ENCODE measurements around the gene WDR45B. TPM values are rescaled to one million over a fixed set of nuclear protein-coding genes. Genes with fewer than 3 reads are reported as not detected.
"Not testable (repeated sequence)": the region's sequence is repeated elsewhere in the genome, so short reads cannot be mapped to it uniquely, and the experiment has no call there.

The WDR45B gene
- total RNA-seq, 1 donor from 2014 or later, result 75.8 TPM

GRCh38 chr17:82577300-82577699 is 70.9 kb downstream of the WDR45B start:
- peaks cover 12% of the 10 kb centered on the region for H3K36me3 Mint-ChIP-seq (ENCODE audit: insufficient read depth)
- no peak for TF ChIP-seq CTCF (IDR thresholded peaks at IDR 0.05; ENCODE audit: unreplicated experiment)
- no peaks in the 10 kb centered on the region for H3K4me1 Mint-ChIP-seq (ENCODE audit: low read depth)
- no peaks in the 10 kb centered on the region for H3K27me3 Mint-ChIP-seq
- H3K9me3 Mint-ChIP-seq (ENCODE audit: low read depth), result no peaks in the 10 kb centered on the region
- no peak overlapping the region for H3K27ac Mint-ChIP-seq
- no peak for DNase-seq (ENCODE audit: low spot score, unreplicated experiment)
- no peak overlapping the region for H3K4me3 Mint-ChIP-seq (ENCODE audit: low read depth)

- H3K4me3 Mint-ChIP-seq (ENCODE audit: low read depth); H3K27me3 Mint-ChIP-seq; H3K4me1 Mint-ChIP-seq (ENCODE audit: low read depth); H3K9me3 Mint-ChIP-seq (ENCODE audit: low read depth); DNase-seq (ENCODE audit: low spot score, unreplicated experiment); H3K27ac Mint-ChIP-seq: not testable (repeated sequence)
- H3K36me3 Mint-ChIP-seq (ENCODE audit: insufficient read depth), result peaks cover 14% of the 10 kb centered on the region
Measured at GRCh38 chr17:82575581-82576221, 72.5 kb downstream of the WDR45B start.

GRCh38 chr17:82574041-82574440 is 74.2 kb downstream of the WDR45B start:
- no peak for DNase-seq (ENCODE audit: low spot score, unreplicated experiment)
- peaks cover 22% of the 10 kb centered on the region for H3K36me3 Mint-ChIP-seq (ENCODE audit: insufficient read depth)
- H3K27ac Mint-ChIP-seq, result peak overlapping the region; percentile 56
- H3K4me3 Mint-ChIP-seq (ENCODE audit: low read depth), result no peak overlapping the region
- TF ChIP-seq CTCF (IDR thresholded peaks at IDR 0.05; ENCODE audit: unreplicated experiment), result no peak
- no peaks in the 10 kb centered on the region for H3K9me3 Mint-ChIP-seq (ENCODE audit: low read depth)
- H3K27me3 Mint-ChIP-seq, result no peaks in the 10 kb centered on the region
- no peaks in the 10 kb centered on the region for H3K4me1 Mint-ChIP-seq (ENCODE audit: low read depth)

GRCh38 chr17:82571855-82572254 is 76.4 kb downstream of the WDR45B start:
- peaks cover 25% of the 10 kb centered on the region for H3K36me3 Mint-ChIP-seq (ENCODE audit: insufficient read depth)

GRCh38 chr17:82570277-82570676 is 78.0 kb downstream of the WDR45B start:
- DNase-seq (ENCODE audit: low spot score, unreplicated experiment), result no peak
- peaks cover 9% of the 10 kb centered on the region for H3K4me1 Mint-ChIP-seq (ENCODE audit: low read depth)
- no peak for TF ChIP-seq CTCF (IDR thresholded peaks at IDR 0.05; ENCODE audit: unreplicated experiment)
- peaks cover 23% of the 10 kb centered on the region for H3K36me3 Mint-ChIP-seq (ENCODE audit: insufficient read depth)
- H3K27ac Mint-ChIP-seq, result peak overlapping the region; percentile 69
- H3K27me3 Mint-ChIP-seq, result no peaks in the 10 kb centered on the region
- no peak overlapping the region for H3K4me3 Mint-ChIP-seq (ENCODE audit: low read depth)
- no peaks in the 10 kb centered on the region for H3K9me3 Mint-ChIP-seq (ENCODE audit: low read depth)

More at GRCh38 chr17:82571855-82572254, 76.4 kb downstream of the WDR45B start:
- no peak for TF ChIP-seq CTCF (IDR thresholded peaks at IDR 0.05; ENCODE audit: unreplicated experiment)
- Mint-ChIP-seq H3K4me1 (ENCODE audit: low read depth) (peaks cover 9% of the 10 kb centered on the region), H3K27ac (peak overlapping the region; percentile 19), H3K4me3 (ENCODE audit: low read depth) (no peak overlapping the region), H3K9me3 (ENCODE audit: low read depth) (no peaks in the 10 kb centered on the region), H3K27me3 (no peaks in the 10 kb centered on the region)
- no peak for DNase-seq (ENCODE audit: low spot score, unreplicated experiment)

- DNase-seq (ENCODE audit: low spot score, unreplicated experiment), result no peak
- peaks cover 24% of the 10 kb centered on the region for H3K36me3 Mint-ChIP-seq (ENCODE audit: insufficient read depth)
- H3K27ac Mint-ChIP-seq, result no peak overlapping the region
- no peak for TF ChIP-seq CTCF (IDR thresholded peaks at IDR 0.05; ENCODE audit: unreplicated experiment)
- H3K27me3 Mint-ChIP-seq, result no peaks in the 10 kb centered on the region
- H3K4me1 Mint-ChIP-seq (ENCODE audit: low read depth), result peaks cover 9% of the 10 kb centered on the region
- H3K9me3 Mint-ChIP-seq (ENCODE audit: low read depth), result no peaks in the 10 kb centered on the region
- no peak overlapping the region for H3K4me3 Mint-ChIP-seq (ENCODE audit: low read depth)
Measured at GRCh38 chr17:82569621-82570020, 78.6 kb downstream of the WDR45B start.
